BE2C (cell line): Measurements from ENCODE around the gene KRTAP10-1.

Experiments used
- DNase-seq: peaks from one replicate; pipeline ENCODE4 v3.0.0-alpha.2; 2020
- H3K27me3 ChIP-seq: fragments of 250-450 bp; sonication (Bioruptor Pico); 2 replicates; pipeline ENCODE4 v1.5.1; 2020; ENCODE audit warnings: mild to moderate bottlenecking
- H3K36me3 ChIP-seq: fragments of 250-450 bp; sonication (Bioruptor Pico); 2 replicates; pipeline ENCODE4 v1.5.1; 2020; ENCODE audit warnings: mild to moderate bottlenecking
- H3K4me1 ChIP-seq: fragments of 250-450 bp; sonication (Bioruptor Pico); 2 replicates; pipeline ENCODE4 v1.5.1; 2020
- H3K4me3 ChIP-seq: 2 replicates; pipeline ENCODE4 v1.5.1; 2011; ENCODE audit warnings: low read depth, low read length
- H3K9me3 ChIP-seq: fragments of 250-450 bp; sonication (Bioruptor Pico); 2 replicates; pipeline ENCODE4 v1.5.1; 2020
- TF ChIP-seq, protein P1 (sequence below): IDR thresholded peaks from 2 replicates; pipeline ENCODE4 v1.5.1; 2012; ENCODE audit warnings: mild to moderate bottlenecking, low read depth, low read length

Gene KRTAP10-1

DNA sequence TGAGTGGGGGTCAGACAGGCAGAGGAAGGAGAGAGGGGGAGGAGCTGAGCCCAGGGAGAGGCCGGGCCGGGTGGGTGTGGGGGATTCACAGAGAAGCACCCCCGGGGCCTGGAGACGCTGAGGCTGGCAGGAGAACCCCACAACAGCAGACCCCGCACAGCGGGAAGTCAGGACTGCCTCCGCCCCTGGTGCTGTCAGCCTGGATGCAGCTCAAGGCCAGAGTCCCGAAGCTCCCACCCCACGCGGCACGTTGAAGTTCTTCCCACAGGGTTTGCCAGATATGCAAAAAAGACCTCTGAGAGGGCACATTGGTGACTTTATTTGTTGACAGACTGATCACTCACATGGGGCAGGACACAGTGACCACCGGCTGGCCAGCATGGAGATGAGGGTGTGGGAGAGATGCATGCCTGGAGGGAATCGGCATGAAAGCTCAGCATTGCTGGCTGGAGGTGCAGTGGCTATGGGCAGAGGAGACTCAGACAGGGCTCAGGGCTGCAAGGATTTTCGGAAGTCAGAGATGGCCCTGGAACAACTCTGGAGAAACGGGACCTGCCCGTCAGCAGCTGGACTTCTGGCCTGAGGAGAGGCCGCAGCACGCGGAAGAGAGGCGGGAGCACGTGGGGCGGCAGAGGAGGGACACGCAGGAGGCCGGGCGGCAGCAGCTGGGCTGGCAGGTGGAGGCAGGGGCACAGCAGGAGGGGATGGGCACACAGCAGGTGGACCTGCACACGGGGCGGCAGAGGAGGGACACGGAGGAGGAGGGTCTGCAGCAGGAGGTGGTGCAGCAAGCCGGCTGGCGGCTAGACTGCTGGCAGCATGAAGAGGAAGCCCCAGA lies 17.7 kb upstream of the KRTAP10-1 start:
- Histone ChIP-seq H3K36me3 (no peaks in the 10 kb centered on the region), H3K9me3 (no peaks in the 10 kb centered on the region), H3K27me3 (peaks cover 47% of the 10 kb centered on the region), H3K4me3 (no peak overlapping the region), H3K4me1 (no peaks in the 10 kb centered on the region)
- TF ChIP-seq, protein P1, sequence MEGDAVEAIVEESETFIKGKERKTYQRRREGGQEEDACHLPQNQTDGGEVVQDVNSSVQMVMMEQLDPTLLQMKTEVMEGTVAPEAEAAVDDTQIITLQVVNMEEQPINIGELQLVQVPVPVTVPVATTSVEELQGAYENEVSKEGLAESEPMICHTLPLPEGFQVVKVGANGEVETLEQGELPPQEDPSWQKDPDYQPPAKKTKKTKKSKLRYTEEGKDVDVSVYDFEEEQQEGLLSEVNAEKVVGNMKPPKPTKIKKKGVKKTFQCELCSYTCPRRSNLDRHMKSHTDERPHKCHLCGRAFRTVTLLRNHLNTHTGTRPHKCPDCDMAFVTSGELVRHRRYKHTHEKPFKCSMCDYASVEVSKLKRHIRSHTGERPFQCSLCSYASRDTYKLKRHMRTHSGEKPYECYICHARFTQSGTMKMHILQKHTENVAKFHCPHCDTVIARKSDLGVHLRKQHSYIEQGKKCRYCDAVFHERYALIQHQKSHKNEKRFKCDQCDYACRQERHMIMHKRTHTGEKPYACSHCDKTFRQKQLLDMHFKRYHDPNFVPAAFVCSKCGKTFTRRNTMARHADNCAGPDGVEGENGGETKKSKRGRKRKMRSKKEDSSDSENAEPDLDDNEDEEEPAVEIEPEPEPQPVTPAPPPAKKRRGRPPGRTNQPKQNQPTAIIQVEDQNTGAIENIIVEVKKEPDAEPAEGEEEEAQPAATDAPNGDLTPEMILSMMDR: no peak
- no peak for DNase-seq

DNA sequence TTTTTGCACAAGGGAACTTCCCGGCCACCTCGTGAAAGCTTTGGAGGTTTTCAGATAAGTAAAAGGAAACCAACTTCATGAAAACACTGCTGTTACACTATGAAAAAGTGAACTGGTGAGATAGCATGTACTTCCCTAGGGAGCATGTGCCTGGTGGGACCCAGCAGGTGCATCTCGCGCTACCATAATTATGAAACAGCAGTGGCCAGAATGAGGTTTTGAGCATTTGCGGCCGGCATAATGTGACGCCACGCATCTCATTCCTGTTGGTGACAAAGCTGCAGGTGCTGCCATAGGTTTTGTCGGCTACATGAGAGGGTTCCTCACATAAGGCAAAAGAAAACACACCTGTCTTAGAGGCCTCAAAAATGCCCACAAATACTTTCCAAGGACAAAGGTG lies 16.9 kb upstream of the KRTAP10-1 start:
- Histone ChIP-seq H3K36me3 (no peaks in the 10 kb centered on the region), H3K4me3 (no peak overlapping the region), H3K27me3 (peaks cover 52% of the 10 kb centered on the region), H3K4me1 (no peaks in the 10 kb centered on the region), H3K9me3 (no peaks in the 10 kb centered on the region)
- TF ChIP-seq, protein P1: no peak
- no peak for DNase-seq

DNA sequence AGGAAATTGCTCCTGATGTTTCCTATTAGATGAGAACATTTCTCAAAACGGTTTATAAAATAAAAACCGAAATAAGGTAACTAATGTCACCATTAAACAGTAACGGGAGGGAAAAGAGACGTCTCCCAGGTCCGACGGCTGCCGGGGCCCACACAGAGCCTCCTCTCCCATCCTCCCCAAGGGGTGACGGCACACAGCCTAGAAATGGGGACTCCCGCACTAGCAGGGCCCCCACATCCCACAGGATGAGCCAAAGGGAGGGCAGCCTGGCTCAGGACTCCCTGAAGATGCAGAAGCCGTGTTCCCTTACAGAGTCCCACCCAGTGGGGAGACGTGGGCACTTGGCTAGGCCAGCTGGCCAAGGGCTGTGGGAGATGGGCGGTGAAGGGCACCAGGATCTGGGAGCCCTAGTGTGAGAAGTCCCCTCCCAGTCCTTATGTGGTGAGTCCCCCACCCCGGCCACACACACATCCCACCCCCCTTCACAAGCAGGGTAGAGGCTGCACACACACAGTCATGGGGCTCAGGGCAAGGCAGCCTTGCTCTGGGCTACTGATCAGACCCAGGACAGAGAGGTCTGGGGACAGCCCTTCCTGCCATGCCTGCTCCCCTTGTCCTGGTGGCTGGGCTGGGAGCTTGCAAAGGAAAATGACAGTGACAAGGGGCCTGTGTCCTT lies 15.3 kb upstream of the KRTAP10-1 start:
- DNase-seq: no peak
- no peaks in the 10 kb centered on the region for H3K9me3 ChIP-seq
- TF ChIP-seq, protein P1: no peak
- H3K4me1 ChIP-seq: no peaks in the 10 kb centered on the region
- no peaks in the 10 kb centered on the region for H3K36me3 ChIP-seq
- H3K4me3 ChIP-seq: no peak overlapping the region
- peaks cover 55% of the 10 kb centered on the region for H3K27me3 ChIP-seq

DNA sequence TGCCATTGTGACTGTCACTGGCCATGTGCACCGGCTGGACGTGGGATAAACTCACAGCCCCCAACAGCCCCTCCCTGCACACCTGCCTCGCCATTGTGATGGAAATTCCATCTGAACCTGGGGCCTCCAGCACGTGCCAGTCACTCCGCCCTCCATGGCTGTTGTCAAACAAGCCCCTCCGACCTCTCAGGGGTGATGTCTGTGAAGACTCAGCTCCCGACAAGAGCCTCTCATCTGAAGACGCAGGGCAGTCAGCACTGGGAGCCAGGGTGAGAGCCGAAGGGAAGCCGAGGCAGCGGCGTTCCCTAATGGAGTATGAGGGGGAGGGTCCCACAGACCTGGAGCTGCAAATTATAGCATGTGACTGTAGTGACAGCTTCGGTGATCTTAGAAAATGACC lies 12.7 kb upstream of the KRTAP10-1 start:
- Histone ChIP-seq H3K9me3 (no peaks in the 10 kb centered on the region), H3K27me3 (peaks cover 64% of the 10 kb centered on the region), H3K4me3 (no peak overlapping the region), H3K4me1 (no peaks in the 10 kb centered on the region), H3K36me3 (no peaks in the 10 kb centered on the region)
- no peak for DNase-seq
- TF ChIP-seq, protein P1: no peak

DNA sequence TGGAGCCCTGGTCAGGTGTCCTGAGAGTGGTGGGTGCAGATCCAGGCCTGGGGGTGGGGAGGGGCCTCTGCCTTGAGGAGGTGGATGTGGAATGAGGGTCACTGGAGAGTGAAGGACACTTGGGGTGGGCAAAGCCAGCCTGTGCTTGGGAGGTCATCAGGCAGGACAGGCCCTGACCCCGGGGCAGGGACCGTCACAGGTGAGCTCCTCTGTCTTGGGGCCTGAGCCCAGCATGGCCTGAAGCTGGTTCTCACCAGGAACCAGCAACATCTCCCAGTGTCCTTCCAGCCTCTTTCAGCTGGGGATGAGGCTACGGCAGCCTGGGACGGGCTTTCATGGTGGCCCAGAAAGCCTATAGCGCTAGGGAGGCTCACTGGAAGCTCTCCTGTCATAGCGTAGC lies 12.1 kb upstream of the KRTAP10-1 start:
- H3K4me3 ChIP-seq: no peak overlapping the region
- TF ChIP-seq, protein P1: no peak
- H3K27me3 ChIP-seq: peaks cover 64% of the 10 kb centered on the region
- H3K4me1 ChIP-seq: no peaks in the 10 kb centered on the region
- DNase-seq: no peak
- no peaks in the 10 kb centered on the region for H3K9me3 ChIP-seq
- no peaks in the 10 kb centered on the region for H3K36me3 ChIP-seq
